ENCODE results near the gene ANO9.

- TF ChIP-seq CTCF (conservative IDR thresholded peaks at IDR 0.05; ENCODE audit: low read depth in 2 of 2) (no peak), POLR2AphosphoS5 (IDR thresholded peaks at IDR 0.05; ENCODE audit: low read depth) (no peak), ZNF114 (CRISPR knock-in tag; IDR thresholded peaks at IDR 0.05) (no peak), EZH2 (IDR thresholded peaks at IDR 0.05; ENCODE audit: low read depth, unreplicated experiment) (no peak)
Observed at GRCh38 chr11:379205-380094, 62.4 kb downstream of the ANO9 start.
